Measurements from ENCODE around the gene PLD4.

PLD4 gene

GRCh38 chr14:104928391-104929133 lies 3.9 kb downstream of the PLD4 start:
- Histone ChIP-seq H3K4me3 (ENCODE audit: low read depth, low read length, poor library complexity, severe bottlenecking) (no peak overlapping the region), H3K4me2 (ENCODE audit: low read length) (no peak overlapping the region), H3K9me3 (ENCODE audit: low read length) (peaks cover 3% of the 10 kb centered on the region; the same call in 1 of the 2 replicates), H4K20me1 (ENCODE audit: insufficient read depth, low read length) (no peaks in the 10 kb centered on the region), H3K79me2 (ENCODE audit: insufficient read depth, low read length) (no peaks in the 10 kb centered on the region), H3K4me1 (ENCODE audit: insufficient read depth, low read length, severe bottlenecking) (peaks cover 9% of the 10 kb centered on the region), H3K36me3 (ENCODE audit: insufficient read depth, low read length) (no peaks in the 10 kb centered on the region; the same call in 1 of the 2 replicates), H3K27ac (ENCODE audit: low read depth, low read length, poor library complexity, severe bottlenecking) (no peak overlapping the region), H3K27me3 (ENCODE audit: insufficient read depth, low read length) (peaks cover 5% of the 10 kb centered on the region; the same call in 1 of the 2 replicates), H3F3A (ENCODE audit: insufficient read depth, low read length) (no peaks in the 10 kb centered on the region), H3K9me2 (ENCODE audit: low read depth, low read length) (no peaks in the 10 kb centered on the region), H2AFZ (ENCODE audit: low read length) (no peak overlapping the region), H3K9ac (ENCODE audit: low read length) (no peak overlapping the region)
- TF ChIP-seq CTCF (IDR thresholded peaks at IDR 0.05; ENCODE audit: low read length) (no peak), EZH2 (IDR thresholded peaks at IDR 0.05; ENCODE audit: borderline replicate concordance, low read length) (no peak)

- Histone ChIP-seq H4K20me1 (ENCODE audit: insufficient read depth, low read length) (no peaks in the 10 kb centered on the region), H3K9me3 (ENCODE audit: low read length) (no peaks in the 10 kb centered on the region), H3K27me3 (ENCODE audit: insufficient read depth, low read length) (no peaks in the 10 kb centered on the region; the same call in 1 of the 2 replicates), H3K36me3 (ENCODE audit: insufficient read depth, low read length) (no peaks in the 10 kb centered on the region), H3K9ac (ENCODE audit: low read length) (no peak overlapping the region), H2AFZ (ENCODE audit: low read length) (no peak overlapping the region), H3K4me2 (ENCODE audit: low read length) (no peak overlapping the region), H3K27ac (ENCODE audit: low read depth, low read length, poor library complexity, severe bottlenecking) (no peak overlapping the region), H3K9me2 (ENCODE audit: low read depth, low read length) (no peaks in the 10 kb centered on the region), H3F3A (ENCODE audit: insufficient read depth, low read length) (no peaks in the 10 kb centered on the region), H3K4me1 (ENCODE audit: insufficient read depth, low read length, severe bottlenecking) (peaks cover 9% of the 10 kb centered on the region), H3K79me2 (ENCODE audit: insufficient read depth, low read length) (no peaks in the 10 kb centered on the region), H3K4me3 (ENCODE audit: low read depth, low read length, poor library complexity, severe bottlenecking) (no peak overlapping the region)
- no peak for TF ChIP-seq CTCF (IDR thresholded peaks at IDR 0.05; ENCODE audit: low read length)
- TF ChIP-seq EZH2 (IDR thresholded peaks at IDR 0.05; ENCODE audit: borderline replicate concordance, low read length): no peak
Observed at GRCh38 chr14:104929268-104930230, 4.9 kb downstream of the PLD4 start.

GRCh38 chr14:104930526-104931303 lies 6.0 kb downstream of the PLD4 start:
- Histone ChIP-seq H4K20me1 (ENCODE audit: insufficient read depth, low read length) (no peaks in the 10 kb centered on the region), H3K27me3 (ENCODE audit: insufficient read depth, low read length) (no peaks in the 10 kb centered on the region), H3K9ac (ENCODE audit: low read length) (no peak overlapping the region), H3K4me1 (ENCODE audit: insufficient read depth, low read length, severe bottlenecking) (peaks cover 9% of the 10 kb centered on the region), H3K9me2 (ENCODE audit: low read depth, low read length) (no peaks in the 10 kb centered on the region), H3F3A (ENCODE audit: insufficient read depth, low read length) (no peaks in the 10 kb centered on the region), H3K4me3 (ENCODE audit: low read depth, low read length, poor library complexity, severe bottlenecking) (no peak overlapping the region), H2AFZ (ENCODE audit: low read length) (no peak overlapping the region), H3K4me2 (ENCODE audit: low read length) (no peak overlapping the region), H3K36me3 (ENCODE audit: insufficient read depth, low read length) (no peaks in the 10 kb centered on the region), H3K9me3 (ENCODE audit: low read length) (no peaks in the 10 kb centered on the region), H3K27ac (ENCODE audit: low read depth, low read length, poor library complexity, severe bottlenecking) (no peak overlapping the region), H3K79me2 (ENCODE audit: insufficient read depth, low read length) (no peaks in the 10 kb centered on the region)
- no peak for TF ChIP-seq EZH2 (IDR thresholded peaks at IDR 0.05; ENCODE audit: borderline replicate concordance, low read length)
- no peak for TF ChIP-seq CTCF (IDR thresholded peaks at IDR 0.05; ENCODE audit: low read length)

Measured in OCI-LY1 (cell line).